HepG2 (cell line): ENCODE results near the gene CERS5. TPM values are rescaled to one million over a fixed set of nuclear protein-coding genes. Genes with fewer than 3 reads are reported as not detected.

Source experiments
- ADNP ChIP-seq: sonication (generic); formaldehyde crosslinking; IDR thresholded peaks from 2 replicates; pipeline ENCODE4 v1.4.0; 2020; ENCODE audit warnings: missing genetic modification reagents
- ARID5B ChIP-seq: IDR thresholded peaks from 2 replicates; pipeline ENCODE4 v1.4.0; 2020; ENCODE audit warnings: mild to moderate bottlenecking, missing genetic modification reagents
- GATA4 ChIP-seq: sonication (generic); IDR thresholded peaks from 2 replicates; pipeline ENCODE4 v1.6.1; 2016; ENCODE audit warnings: antibody characterized with exemption, low read depth, borderline replicate concordance
- IRX3 ChIP-seq: sonication (generic); formaldehyde crosslinking; IDR thresholded peaks from 2 replicates; pipeline ENCODE4 v1.8.1; 2023; ENCODE audit warnings: mild to moderate bottlenecking, low read depth, missing genetic modification reagents, borderline replicate concordance
- NFE2L1 ChIP-seq: sonication (generic); formaldehyde crosslinking; IDR thresholded peaks from 2 replicates; pipeline ENCODE4 v1.4.0; 2020; ENCODE audit warnings: missing genetic modification reagents, mild to moderate bottlenecking, borderline replicate concordance
- SMYD3 ChIP-seq: sonication (generic); formaldehyde crosslinking; IDR thresholded peaks from 2 replicates; pipeline ENCODE4 v1.8.1; 2023; ENCODE audit warnings: mild to moderate bottlenecking, missing genetic modification reagents
- ZFP82 ChIP-seq: sonication (generic); formaldehyde crosslinking; IDR thresholded peaks from 2 replicates; pipeline ENCODE4 v1.5.1; 2020; ENCODE audit warnings: mild to moderate bottlenecking, missing genetic modification reagents, borderline replicate concordance
- ZNF143 ChIP-seq: sonication (generic); formaldehyde crosslinking; IDR thresholded peaks from 2 replicates; pipeline ENCODE4 v1.4.0; 2020; ENCODE audit warnings: missing genetic modification reagents
- ZNF816 ChIP-seq: sonication (generic); formaldehyde crosslinking; IDR thresholded peaks from 2 replicates; pipeline ENCODE4 v1.8.0; 2022; ENCODE audit warnings: missing genetic modification reagents, mild to moderate bottlenecking, borderline replicate concordance
- polyA plus RNA-seq, 8 experiments: library from polyadenylated mRNA; depleted of rRNA in 3 of 8; stranded (reverse) in 7 of 8; unstranded in 1 of 8; fragments of >200 nt; fragmentation: Illumina TruSeq in 4 of 8; extraction: Trizol in 4 of 8; gene quantifications; 2 replicates each; pipeline versions ENCODE4 v1.2.1 to v1.2.3, GENCODE V29; 2011 to 2016; ENCODE audit warnings: low read depth in 4 of 8, missing spikeins in 1 of 8, mixed read lengths in 1 of 8; ENCODE audit not compliant: insufficient read depth in 1 of 8
- total RNA-seq, 5 experiments: library from RNA; depleted of rRNA; stranded (reverse); fragments of >200 nt; fragmentation: Illumina TruSeq; extraction: Trizol; gene quantifications; 2 replicates each; pipeline ENCODE4 v1.2.3, GENCODE V29; 2016; ENCODE audit warnings: low read depth in 1 of 5
- TF ChIP-seq, protein P1 (sequence below): sonication (generic); formaldehyde crosslinking; IDR thresholded peaks from 2 replicates; pipeline ENCODE4 v1.9.0; 2021; ENCODE audit warnings: missing genetic modification reagents, borderline replicate concordance
- TF ChIP-seq, protein P2 (sequence below): sonication (generic); formaldehyde crosslinking; IDR thresholded peaks from 2 replicates; pipeline ENCODE4 v1.5.0; 2020; ENCODE audit warnings: mild to moderate bottlenecking, missing genetic modification reagents, borderline replicate concordance

The CERS5 gene
- total and polyA plus RNA-seq, 2 of the 13 experiments (the other 11 are each of a cell fraction or from before 2014, with no cell fraction given): 22.3 to 48.8 TPM

- no peak for TF ChIP-seq ARID5B (CRISPR knock-in tag)
- no peak for TF ChIP-seq GATA4
- TF ChIP-seq, protein P1, sequence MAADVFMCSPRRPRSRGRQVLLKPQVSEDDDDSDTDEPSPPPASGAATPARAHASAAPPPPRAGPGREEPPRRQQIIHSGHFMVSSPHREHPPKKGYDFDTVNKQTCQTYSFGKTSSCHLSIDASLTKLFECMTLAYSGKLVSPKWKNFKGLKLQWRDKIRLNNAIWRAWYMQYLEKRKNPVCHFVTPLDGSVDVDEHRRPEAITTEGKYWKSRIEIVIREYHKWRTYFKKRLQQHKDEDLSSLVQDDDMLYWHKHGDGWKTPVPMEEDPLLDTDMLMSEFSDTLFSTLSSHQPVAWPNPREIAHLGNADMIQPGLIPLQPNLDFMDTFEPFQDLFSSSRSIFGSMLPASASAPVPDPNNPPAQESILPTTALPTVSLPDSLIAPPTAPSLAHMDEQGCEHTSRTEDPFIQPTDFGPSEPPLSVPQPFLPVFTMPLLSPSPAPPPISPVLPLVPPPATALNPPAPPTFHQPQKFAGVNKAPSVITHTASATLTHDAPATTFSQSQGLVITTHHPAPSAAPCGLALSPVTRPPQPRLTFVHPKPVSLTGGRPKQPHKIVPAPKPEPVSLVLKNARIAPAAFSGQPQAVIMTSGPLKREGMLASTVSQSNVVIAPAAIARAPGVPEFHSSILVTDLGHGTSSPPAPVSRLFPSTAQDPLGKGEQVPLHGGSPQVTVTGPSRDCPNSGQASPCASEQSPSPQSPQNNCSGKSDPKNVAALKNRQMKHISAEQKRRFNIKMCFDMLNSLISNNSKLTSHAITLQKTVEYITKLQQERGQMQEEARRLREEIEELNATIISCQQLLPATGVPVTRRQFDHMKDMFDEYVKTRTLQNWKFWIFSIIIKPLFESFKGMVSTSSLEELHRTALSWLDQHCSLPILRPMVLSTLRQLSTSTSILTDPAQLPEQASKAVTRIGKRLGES (CRISPR knock-in tag): no peak
- no peak for TF ChIP-seq ZFP82 (CRISPR knock-in tag)
- no peak for TF ChIP-seq SMYD3 (CRISPR knock-in tag)
- TF ChIP-seq IRX3 (CRISPR knock-in tag): 0 out of 2 replicates have a peak, but pooled peaks have one; percentile 26
- TF ChIP-seq ADNP (CRISPR knock-in tag): no peak
- TF ChIP-seq ZNF816 (CRISPR knock-in tag): no peak
- no peak for TF ChIP-seq NFE2L1 (CRISPR knock-in tag)
- TF ChIP-seq, protein P2, sequence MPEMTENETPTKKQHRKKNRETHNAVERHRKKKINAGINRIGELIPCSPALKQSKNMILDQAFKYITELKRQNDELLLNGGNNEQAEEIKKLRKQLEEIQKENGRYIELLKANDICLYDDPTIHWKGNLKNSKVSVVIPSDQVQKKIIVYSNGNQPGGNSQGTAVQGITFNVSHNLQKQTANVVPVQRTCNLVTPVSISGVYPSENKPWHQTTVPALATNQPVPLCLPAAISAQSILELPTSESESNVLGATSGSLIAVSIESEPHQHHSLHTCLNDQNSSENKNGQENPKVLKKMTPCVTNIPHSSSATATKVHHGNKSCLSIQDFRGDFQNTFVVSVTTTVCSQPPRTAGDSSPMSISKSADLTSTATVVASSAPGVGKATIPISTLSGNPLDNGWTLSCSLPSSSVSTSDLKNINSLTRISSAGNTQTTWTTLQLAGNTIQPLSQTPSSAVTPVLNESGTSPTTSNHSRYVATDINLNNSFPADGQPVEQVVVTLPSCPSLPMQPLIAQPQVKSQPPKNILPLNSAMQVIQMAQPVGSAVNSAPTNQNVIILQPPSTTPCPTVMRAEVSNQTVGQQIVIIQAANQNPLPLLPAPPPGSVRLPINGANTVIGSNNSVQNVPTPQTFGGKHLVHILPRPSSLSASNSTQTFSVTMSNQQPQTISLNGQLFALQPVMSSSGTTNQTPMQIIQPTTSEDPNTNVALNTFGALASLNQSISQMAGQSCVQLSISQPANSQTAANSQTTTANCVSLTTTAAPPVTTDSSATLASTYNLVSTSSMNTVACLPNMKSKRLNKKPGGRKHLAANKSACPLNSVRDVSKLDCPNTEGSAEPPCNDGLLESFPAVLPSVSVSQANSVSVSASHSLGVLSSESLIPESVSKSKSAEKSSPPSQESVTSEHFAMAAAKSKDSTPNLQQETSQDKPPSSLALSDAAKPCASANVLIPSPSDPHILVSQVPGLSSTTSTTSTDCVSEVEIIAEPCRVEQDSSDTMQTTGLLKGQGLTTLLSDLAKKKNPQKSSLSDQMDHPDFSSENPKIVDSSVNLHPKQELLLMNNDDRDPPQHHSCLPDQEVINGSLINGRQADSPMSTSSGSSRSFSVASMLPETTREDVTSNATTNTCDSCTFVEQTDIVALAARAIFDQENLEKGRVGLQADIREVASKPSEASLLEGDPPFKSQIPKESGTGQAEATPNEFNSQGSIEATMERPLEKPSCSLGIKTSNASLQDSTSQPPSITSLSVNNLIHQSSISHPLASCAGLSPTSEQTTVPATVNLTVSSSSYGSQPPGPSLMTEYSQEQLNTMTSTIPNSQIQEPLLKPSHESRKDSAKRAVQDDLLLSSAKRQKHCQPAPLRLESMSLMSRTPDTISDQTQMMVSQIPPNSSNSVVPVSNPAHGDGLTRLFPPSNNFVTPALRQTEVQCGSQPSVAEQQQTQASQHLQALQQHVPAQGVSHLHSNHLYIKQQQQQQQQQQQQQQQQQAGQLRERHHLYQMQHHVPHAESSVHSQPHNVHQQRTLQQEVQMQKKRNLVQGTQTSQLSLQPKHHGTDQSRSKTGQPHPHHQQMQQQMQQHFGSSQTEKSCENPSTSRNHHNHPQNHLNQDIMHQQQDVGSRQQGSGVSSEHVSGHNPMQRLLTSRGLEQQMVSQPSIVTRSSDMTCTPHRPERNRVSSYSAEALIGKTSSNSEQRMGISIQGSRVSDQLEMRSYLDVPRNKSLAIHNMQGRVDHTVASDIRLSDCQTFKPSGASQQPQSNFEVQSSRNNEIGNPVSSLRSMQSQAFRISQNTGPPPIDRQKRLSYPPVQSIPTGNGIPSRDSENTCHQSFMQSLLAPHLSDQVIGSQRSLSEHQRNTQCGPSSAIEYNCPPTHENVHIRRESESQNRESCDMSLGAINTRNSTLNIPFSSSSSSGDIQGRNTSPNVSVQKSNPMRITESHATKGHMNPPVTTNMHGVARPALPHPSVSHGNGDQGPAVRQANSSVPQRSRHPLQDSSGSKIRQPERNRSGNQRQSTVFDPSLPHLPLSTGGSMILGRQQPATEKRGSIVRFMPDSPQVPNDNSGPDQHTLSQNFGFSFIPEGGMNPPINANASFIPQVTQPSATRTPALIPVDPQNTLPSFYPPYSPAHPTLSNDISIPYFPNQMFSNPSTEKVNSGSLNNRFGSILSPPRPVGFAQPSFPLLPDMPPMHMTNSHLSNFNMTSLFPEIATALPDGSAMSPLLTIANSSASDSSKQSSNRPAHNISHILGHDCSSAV (CRISPR knock-in tag): no peak
- TF ChIP-seq ZNF143 (CRISPR knock-in tag): no peak
Measured at GRCh38 chr12:50107416-50108268, 59.5 kb downstream of the CERS5 start (continued).
